Measurements from ENCODE around the gene TMEM151A. TPM values are rescaled to one million over a fixed set of nuclear protein-coding genes. Genes with fewer than 3 reads are reported as not detected.
A peak's percentile ranks its signal among the peaks of the same experiment; 100 is the strongest.

Gene TMEM151A
- total and polyA plus RNA-seq, 8 donors = 0.46 to 19.6 (median 2.8) TPM; not detected in 2

DNA sequence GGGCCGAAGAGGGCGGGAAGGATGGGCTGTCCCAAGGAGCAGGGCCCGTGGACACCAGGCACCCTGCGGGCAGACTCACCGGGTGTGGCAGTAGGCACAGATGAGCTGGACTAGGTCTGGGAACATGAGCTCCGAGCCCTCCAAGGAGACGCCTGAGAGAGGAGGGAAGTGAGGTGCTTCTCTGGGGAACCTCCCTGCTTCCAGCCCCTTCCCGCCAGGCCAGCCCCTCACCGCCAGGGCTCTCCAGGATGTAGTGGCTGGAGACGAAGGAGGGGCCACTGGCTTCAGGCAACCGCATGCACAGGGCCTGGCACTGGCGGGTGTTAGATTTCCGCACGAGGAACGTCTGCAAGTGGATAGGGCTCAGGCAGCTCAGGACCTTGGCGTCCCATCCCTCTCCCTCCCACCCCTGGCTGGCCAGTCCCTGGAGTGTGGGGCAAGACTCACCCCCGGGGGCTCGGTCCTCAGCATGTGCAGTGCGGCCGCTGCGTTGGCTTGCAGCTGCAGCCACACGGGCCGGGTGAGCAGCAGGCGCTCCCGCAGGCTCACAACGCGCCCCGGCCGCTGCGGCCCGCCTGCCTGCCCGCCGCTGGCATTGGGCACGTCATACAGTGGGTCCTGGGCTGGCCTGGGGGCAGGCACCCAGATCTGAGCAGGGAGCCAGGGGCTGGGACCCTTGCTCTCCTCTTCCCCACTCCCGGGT is 44.0 kb downstream of the TMEM151A start:
- Histone ChIP-seq H3K4me3 (peak overlapping the region; percentile 46 to 73 (median 62)), H3K27ac (peak overlapping the region; percentile 78 to 88 (median 85)), H3K4me1 (peaks cover 23 to 41% (median 34%) of the 10 kb centered on the region in 4 donors), H3K9me3 (no peaks in the 10 kb centered on the region), H3K36me3 (peaks cover 33 to 72% (median 66%) of the 10 kb centered on the region in 4 donors), H3K27me3 (no peaks in the 10 kb centered on the region)
- WGBS, 5 donors = 9 to 40% (median 13%) methylated on average over 4 to 35 of the region's 35 CpGs
- DNase-seq = peak in 1 of 2 donors; percentile 61
- intact Hi-C loops (cut with DNase I; ENCODE audit: low total_unique reads) = no loop called here
- TF ChIP-seq POLR2A (IDR thresholded peaks at IDR 0.05) (no peak), POLR2AphosphoS5 (IDR thresholded peaks at IDR 0.05) (no peak), EP300 (IDR thresholded peaks at IDR 0.05) (no peak)
- TF ChIP-seq, protein P1, sequence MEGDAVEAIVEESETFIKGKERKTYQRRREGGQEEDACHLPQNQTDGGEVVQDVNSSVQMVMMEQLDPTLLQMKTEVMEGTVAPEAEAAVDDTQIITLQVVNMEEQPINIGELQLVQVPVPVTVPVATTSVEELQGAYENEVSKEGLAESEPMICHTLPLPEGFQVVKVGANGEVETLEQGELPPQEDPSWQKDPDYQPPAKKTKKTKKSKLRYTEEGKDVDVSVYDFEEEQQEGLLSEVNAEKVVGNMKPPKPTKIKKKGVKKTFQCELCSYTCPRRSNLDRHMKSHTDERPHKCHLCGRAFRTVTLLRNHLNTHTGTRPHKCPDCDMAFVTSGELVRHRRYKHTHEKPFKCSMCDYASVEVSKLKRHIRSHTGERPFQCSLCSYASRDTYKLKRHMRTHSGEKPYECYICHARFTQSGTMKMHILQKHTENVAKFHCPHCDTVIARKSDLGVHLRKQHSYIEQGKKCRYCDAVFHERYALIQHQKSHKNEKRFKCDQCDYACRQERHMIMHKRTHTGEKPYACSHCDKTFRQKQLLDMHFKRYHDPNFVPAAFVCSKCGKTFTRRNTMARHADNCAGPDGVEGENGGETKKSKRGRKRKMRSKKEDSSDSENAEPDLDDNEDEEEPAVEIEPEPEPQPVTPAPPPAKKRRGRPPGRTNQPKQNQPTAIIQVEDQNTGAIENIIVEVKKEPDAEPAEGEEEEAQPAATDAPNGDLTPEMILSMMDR (IDR thresholded peaks at IDR 0.05) = no peak

DNA sequence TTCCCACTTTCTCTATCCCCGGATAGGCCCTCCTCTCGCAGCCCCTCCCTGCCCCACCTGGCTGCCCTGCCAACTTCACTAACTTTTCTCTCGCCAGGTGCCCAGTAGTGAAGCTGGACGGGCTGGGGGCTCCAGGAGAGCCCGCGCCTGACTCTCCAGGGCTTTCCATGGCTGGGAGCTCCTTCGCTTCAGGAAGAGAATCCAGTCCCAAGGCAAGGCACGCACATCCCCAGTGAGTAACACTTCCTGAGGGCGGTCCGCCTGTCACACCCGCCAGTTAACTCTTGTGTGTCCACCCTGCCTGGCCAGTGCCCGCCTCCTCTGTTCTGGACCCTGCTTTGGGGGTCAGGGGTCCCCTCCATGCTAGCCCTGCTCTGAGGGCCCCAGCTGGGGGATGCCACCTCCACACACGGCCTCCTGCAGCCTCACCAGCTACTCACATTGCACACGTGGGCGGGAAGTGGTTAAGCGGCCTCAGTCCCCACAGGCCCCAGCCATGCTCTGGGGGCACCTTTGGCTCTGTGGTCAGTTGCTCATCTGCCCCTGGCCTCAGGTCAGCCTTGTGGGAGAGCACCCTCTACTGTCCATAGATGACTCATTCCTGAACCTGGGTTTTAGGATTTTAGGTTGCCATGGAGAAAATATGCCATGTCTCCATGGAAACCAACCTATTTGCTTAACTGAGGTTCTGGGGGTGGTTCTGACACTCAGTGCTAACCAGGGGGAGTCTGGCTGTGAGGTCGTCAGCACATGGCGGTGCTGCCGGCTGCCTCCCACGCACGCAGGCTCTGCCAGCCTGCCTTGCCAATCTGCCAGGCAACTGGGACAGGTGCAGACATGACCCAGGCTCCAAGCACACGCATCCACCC is 44.8 kb downstream of the TMEM151A start, which contains the start of gene RIN1:
TSS of gene RIN1 (minus strand) at position 201 of the 869 bp plus-strand sequence. CDS start at position 169, 32 bp downstream.
- Histone ChIP-seq H3K4me3 (peak within 1 kb of the TSS; percentile 46 to 73 (median 62)), H3K4me1 (peaks cover 23 to 41% (median 34%) of the 10 kb centered on the region in 4 donors), H3K27ac (peak within 1 kb of the TSS; percentile 78 to 88 (median 85)), H3K27me3 (no peaks in the 10 kb centered on the region), H3K9me3 (no peaks in the 10 kb centered on the region), H3K36me3 (peaks cover 41 to 79% (median 73%) of the 10 kb centered on the region in 4 donors)
- peak; percentile 75 to 85 for DNase-seq
- intact Hi-C loops (cut with DNase I; ENCODE audit: low total_unique reads) = no loop called here
- 6 to 11% (median 7%) methylated on average over 11 to 22 of the region's 22 CpGs for WGBS, 5 donors
- no peak for TF ChIP-seq EP300 (IDR thresholded peaks at IDR 0.05)
- peak in 2 of 3 donors; percentile 72 to 77 for TF ChIP-seq POLR2AphosphoS5 (IDR thresholded peaks at IDR 0.05)
- TF ChIP-seq, protein P1 (IDR thresholded peaks at IDR 0.05) = peak in 1 of 7 experiments; percentile 13

DNA sequence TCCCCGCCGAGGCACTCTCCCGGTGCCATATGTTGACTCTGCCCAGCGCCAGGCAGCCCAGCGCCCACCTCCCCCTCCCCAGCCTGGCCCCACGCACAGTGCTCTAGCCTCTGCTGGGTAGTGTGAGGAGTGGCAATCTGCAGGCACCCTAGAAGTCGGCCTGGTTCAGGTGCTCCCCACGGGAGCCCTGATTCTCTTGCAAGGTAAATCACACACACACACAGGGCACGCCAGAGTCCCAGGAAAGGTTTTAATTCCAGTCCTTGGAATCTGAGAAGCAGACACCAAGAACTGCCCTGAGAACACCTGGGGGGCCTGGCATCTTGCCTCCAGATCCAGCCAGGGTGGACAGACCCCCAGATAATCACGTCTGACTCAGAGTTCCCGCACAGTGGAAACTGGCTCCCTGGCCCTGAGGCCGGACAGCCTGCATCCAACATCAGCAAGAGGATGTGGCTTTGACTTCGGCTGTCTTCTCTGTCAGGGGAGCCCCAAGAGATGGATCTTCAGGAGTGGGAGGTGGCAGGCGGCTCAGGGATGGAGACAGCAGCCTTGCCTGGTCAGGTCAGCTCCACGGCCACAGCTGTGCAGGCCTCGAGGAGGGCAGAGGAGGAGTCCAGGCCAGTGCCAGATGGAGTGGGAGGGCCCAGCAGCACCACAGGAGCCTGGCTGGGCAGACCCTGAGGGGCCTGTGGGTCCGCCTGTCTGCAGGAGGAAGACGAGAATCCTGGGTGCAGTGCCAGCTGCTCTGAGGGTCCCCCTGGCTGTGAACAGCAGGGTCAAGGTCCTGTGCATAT is 45.6 kb downstream of the TMEM151A start:
- H3K27me3 ChIP-seq = no peaks in the 10 kb centered on the region
- TF ChIP-seq EP300 (IDR thresholded peaks at IDR 0.05) (no peak), POLR2A (IDR thresholded peaks at IDR 0.05) (no peak), POLR2AphosphoS5 (IDR thresholded peaks at IDR 0.05) (no peak)
- TF ChIP-seq, protein P1 (IDR thresholded peaks at IDR 0.05) = no peak
- H3K9me3 ChIP-seq = no peaks in the 10 kb centered on the region
- no peak for DNase-seq
- peak overlapping the region in 1 of 4 donors; percentile 73 for H3K4me3 ChIP-seq
- 48 to 63% (median 54%) methylated on average over 8 to 18 of the region's 18 CpGs for WGBS, 5 donors
- peak overlapping the region; percentile 78 to 88 (median 85) for H3K27ac ChIP-seq
- intact Hi-C loops (cut with DNase I; ENCODE audit: low total_unique reads) = no loop called here
- peaks cover 44 to 79% (median 73%) of the 10 kb centered on the region in 4 donors for H3K36me3 ChIP-seq
- H3K4me1 ChIP-seq = peaks cover 23 to 41% (median 34%) of the 10 kb centered on the region in 4 donors
